Measurements from ENCODE around the gene FHIT.

DNA sequence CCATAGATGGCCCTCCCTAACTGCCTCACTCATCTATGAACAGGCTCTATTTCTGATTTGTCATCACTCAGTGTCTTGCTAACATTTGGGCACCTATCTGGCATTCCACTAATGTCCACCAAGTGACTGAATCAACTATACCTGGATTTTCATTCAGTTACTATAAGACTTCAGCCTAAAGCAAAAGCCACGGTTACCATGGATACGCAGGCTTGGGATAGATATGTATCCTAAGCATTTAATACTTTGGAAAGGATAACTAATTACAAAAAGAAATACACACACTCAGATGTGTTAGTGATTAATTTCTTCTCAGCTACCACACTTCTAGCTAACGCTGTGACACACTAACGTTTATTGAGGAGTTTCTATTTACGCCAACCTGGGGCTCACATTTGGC, 1301.9 kb downstream of the FHIT start:
- TF ChIP-seq CTCF (IDR thresholded peaks at IDR 0.05; ENCODE audit: low read depth, low read length, poor library complexity, severe bottlenecking): no peak
- TF ChIP-seq EZH2phosphoT487 (IDR thresholded peaks at IDR 0.05; ENCODE audit: borderline replicate concordance, low read length): no peak
